CD4-positive, alpha-beta T cell treated with Interleukin-12 subunit alpha and Interleukin-12 subunit beta, for 1 hour (primary cell): Measurements from ENCODE around the gene MLH3.
A peak's percentile ranks its signal among the peaks of the same experiment; 100 is the strongest.

ENCODE experiments used
- DNase-seq: peaks from one replicate; pipeline ENCODE4 v3.0.0-alpha.2; 2020

The MLH3 gene

DNA sequence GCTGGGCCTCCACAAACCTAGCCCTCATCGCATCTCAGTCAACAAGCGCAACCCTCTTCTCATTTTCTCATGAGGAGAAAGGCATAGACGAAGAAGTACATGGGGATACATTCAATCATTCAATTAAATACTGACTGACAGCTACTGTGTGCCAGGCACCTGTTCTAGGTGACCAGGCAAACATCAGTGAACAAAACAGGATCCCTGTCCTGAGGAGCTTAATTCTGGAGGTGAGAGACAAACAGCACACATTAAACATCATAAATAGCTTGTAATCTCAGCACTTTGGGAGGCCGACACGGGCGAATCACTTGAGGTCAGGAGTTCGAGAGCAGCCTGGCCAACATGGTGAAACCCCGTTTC is 12.9 kb upstream of the MLH3 start:
- DNase-seq, result no peak

DNA sequence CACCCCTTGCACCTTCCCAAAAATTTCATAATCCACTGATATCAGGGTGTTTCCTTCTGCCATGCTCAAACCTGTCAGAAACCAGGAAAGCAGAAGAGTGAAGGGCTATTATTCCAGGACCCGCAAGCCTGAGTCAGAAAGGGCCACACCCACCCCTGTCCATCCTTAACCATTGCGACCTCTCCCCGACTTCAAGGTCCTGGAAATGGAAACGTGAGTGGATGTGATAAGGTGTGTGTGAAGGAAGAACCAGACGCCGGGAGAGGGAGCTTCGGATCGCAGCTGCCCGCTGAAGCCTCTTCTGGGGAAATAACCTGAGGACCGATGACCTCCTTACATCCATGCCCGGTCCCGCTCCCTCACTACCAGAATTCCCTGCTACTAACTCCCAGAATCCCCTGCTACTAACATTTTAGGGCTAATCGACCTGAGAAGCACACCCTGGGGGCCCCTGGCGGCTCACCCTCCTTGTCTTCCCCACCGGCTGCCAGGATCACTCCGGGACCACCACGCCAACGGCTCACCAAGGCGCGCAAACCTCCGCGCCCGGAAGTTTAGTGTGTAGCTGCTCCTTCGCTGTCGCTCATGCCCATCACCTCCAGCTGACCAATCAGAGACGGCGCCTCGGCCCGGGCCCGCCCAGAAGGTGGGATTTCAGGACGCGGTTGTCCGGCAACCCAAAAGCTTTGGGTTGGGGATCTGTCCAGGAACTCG is 12.4 kb upstream of the MLH3 start, which contains the start of gene ACYP1:
TSS of gene ACYP1 (minus strand) at position 534 of the 714 bp plus-strand sequence. CDS start at position 63, 471 bp downstream.
- peak; percentile 91 for DNase-seq

DNA sequence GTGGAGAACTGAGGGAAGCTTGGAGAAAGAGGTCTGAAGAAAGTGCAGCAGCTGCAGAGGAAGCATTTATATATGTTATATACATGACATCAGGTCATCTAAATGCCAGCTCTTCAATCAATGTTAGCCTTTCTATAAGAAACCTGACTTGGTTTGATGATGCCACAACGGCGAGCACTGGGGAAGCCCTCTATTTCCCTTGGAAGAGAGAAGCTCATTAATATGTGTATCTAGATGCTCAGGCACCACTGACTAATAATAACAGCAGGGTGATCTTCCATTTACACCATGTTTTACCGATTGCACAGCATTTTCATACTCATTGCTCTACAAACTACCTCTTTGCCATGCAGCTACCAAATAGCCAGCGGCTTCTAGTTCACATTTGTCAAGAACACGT is 11.7 kb upstream of the MLH3 start:
- no peak for DNase-seq

DNA sequence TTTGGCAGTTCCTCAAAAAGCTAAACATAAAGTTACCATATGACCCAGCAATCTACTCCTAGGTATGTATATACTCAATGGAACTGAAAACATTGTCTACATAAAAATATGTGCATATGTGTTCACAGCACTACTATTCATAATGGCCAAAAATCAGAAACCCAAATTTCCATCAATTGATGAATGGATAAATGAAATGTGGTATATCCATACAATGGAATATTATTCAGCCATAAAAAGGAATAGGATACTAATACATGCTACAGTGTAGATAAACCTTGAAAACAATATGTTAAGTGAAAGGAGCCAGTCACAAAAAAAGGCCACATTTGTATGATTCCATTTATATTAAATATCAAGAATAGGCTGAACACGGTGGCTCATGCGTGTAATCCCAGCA is 9.2 kb upstream of the MLH3 start:
- no peak for DNase-seq

DNA sequence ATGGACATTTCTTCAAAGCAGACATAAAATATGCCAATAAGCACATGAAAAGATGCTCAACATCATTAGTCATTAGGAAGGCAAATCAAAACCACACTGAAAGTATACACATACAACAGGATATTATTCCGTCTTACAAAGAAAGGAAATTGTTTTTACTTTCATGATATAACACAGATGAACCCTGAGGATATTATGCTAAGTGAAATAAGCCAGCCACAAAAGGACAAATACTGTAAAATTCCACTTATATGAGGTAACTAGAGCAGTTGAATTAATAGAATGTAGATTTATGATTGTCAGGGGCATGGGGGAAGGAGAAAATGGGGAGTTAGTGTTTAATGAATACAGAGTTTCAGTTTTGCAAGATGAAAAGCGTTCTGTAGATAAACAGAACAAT is 8.4 kb upstream of the MLH3 start:
- no peak for DNase-seq

DNA sequence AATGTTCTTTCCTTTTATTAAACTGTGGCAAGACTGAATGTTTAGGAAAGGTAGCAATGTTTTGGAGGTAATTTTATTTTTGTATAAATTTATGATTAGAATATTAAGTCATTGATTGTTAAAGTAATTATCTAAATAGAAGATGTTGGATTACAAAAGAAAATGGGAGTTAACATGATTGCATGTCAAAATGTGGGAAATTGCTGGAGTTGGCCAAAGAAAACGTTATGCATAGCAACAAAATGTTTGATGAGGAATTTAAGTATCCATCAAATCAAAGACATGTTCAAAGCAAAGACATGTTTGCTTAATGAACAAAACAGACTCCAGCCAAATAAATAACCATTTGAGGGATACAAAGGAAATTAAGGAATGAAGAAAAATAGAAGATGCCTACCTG is 3.2 kb upstream of the MLH3 start:
- no peak for DNase-seq

DNA sequence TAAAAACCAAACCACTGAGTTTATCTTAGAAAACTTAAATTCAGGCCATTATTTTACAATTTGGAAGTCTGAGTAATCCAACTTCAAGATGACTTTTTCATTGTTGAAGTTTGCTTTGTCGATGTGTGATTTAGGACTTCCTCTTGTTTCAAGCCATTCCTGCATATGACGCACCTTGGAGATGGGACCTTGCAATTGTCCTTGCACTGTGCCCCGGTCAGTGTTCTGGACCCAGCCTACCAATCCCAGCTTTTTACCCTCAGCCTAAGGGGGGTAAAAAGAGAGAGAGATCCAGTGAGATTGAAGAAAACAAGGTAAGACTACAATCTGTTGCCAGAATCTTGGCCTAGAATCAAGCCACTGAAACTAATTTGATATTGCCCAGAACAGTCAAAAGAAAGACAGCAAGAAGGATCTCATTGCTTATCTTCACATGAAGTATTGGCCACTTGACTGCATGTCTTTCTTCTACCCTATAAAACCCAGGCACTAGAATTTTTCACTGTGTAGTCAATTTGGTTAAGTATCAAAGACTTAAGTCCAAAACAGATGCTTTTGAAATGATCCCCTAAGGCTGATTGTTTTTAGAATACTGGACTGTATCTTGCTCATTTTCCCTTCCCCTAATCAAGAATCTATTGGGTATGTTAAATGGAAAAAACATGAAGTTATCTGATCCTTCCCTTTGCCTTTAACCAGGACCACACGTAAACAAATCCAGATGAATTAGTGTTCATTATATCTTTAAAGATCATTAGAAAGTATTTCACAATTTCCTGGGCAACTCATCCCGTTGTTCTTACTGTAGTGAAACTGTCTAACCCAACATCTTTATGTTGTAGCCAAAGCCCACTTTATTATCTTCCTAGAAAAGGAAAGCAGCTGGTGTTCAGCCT is 2.4 kb upstream of the MLH3 start:
- DNase-seq, result no peak

DNA sequence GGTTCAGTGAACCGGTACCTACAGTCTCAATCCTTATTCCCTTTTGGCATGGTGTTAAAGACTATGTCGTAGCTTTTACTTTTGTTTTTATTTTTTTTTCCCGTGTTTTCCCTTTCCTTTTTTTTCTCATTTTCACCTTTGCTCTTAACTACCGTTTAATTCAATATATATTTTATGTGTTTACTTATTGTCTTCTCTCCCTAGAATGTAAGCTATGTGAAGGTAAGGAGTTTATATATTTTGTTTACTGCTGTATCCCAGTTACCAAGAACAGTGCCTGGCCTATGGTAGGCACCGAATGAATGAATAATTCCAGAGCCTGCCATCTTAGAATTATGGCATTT is 261 bp upstream of the MLH3 start:
- DNase-seq, result no peak

DNA sequence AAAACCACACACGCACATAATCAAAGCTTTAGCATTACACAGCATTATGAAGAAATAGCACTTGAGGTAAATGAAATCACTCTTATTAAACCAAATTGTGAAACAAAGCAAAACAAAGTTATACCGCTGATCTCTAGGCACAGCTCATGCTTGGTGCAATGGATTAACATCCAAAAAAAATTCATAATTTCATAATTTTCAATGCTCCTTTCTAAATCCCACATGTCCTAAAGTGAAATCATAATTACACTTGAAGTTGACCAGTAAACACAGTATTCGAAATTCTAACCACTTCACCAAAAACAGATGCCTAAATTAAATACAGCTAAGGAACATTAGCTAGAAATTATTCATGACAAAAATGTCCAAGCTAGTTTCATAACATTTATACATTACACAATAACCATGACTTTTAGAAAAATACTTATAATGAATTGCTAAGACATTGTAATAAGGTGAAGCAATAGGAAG is 1.5 kb downstream of the MLH3 start:
- no peak for DNase-seq

DNA sequence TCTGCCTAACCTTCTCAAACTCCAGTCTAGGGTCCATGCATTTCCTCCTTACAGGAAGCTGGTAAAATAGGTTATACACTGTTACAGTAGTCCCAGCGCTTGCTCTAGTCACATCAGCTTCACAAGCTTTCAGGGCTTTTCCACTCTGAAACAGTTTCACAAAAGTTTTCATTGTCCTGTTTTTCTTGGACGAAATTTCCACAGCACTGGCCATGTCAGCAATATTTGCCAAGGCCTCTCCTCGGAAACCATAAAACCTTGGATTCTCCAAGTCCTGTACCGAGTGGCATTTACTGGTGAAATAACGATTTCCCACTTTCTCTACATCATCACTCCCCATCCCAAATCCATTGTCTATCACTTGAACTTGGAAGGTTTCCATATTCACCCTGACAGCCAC is 2.1 kb downstream of the MLH3 start:
- no peak for DNase-seq

DNA sequence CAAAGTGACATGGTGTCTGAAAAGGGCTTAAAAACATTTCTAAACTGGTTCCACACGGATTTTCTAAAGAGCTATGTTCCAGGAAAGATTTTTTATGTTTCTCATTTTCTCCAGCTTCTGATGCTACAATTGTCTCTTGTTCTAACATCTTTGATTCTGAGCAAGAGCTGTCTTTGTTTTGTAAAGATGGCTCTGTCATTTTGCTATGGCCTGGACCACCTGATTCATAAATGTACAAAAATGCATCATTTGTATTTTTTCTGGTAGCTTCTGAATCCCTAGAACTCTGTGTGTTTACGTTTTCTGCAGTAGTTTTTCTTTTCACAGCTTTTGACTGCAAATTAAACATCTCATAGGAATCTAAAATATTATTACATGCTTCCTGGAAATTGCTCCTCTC is 3.2 kb downstream of the MLH3 start:
- DNase-seq, result no peak

DNA sequence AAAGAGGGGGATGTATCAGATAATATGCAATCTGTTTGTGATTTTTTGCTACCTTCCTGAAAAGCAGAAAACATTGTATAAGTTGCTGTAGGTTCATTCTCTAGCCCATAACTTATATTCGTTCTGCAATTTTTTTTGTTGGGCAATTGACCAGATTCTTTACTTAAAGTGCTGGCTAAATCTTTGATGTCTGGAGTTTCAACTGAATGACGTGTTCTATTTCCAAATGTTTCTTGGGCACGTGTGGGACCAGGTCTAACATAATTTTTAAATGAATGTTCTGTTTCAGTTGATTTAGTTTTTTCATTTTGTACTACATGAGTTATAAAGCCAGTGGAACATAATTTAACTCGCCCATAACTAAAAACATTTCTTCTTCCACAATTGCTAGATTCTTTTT is 3.8 kb downstream of the MLH3 start:
- no peak for DNase-seq

DNA sequence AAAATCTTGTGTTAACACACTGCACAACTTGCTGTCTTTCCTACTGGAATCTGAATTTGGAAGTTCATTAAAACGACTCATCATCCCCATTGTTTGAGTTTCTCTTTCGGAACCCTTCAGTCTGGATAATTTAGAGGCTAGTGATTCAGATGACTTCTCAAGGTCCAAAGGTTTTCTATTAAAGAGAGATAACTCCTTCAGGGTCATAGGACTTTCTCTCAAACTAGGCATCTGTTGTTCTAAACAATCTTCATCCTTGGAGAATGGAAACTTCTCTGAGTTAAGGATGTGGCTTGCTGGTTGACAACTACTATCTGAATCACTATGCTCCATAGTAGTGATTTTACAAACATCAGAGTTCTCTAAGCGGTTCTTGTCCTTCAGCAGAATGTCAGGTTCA is 4.4 kb downstream of the MLH3 start:
- DNase-seq, result no peak

DNA sequence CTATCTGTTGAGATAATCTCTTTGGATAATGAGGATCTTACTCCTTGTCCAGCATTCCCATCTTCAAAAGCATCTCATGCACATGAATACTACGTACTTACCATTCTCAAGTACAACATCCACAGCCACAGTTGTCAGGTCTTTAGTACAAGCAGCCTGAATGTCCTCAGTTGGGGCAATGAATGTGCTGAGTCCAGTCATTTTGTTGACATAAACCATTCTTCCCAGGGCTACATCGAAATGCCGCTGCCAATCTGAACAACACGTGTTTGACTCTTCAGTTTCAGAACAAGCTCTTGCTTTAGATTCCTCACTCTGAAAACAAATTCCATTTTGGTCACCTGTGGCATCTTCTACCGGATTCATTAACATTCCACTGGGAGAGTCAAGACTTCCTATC is 5.0 kb downstream of the MLH3 start:
- DNase-seq, result no peak

DNA sequence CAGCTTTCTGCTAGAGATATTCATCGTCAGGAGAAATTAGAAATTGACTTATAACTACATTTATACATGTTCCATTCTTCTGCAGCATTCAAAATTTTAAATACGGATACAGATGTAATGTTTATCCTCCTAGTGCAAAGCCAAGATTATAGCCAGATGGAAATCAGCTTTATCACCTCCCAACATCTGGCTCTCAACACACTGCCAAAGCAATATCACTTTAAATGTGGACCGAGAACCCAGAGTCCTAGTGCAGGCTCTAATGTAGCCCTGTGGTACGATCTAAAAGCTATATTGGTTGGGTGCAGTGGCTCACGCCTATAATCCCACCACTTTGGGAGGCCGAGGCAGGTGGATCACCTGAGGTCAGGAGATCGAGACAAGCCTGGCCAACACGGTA is 6.5 kb downstream of the MLH3 start:
- no peak for DNase-seq

DNA sequence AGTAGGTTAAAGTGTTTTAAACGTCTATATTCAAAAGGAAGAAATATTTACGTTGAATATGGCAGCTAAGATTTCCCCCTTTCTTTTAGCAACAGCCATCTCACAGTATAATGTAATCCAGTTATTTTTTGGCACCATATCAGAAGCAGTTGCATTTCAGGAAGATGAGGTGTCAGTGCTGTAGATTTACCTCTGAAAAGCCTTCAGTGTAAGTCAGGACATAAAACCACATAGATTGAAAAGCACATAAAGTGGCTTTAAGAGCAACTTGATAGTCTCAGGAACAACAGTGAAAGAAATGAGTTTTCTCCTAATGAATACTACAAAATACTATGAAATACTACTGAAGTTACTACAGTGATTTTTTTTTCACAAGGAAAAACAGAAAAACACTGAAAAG is 6.9 kb downstream of the MLH3 start:
- DNase-seq, result no peak

DNA sequence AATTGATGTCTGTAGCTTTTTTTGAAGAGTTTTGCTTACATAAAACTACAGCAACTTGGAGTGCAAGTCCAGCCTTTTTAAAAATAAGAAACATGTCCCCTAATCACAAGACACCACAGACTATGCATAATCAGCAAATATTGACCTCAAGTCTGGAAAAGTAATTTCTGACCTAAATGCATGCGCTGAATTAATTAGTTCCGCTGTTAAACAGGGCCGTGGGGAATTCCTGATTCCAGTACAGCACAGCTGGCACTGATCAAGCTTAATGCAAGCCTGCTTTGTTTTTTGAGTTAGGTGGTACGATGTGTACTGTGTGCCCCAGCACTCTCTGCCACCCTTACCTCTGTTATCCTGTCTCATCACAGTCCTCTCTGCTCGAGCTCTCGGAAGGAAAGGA is 9.2 kb downstream of the MLH3 start:
- DNase-seq, result no peak

DNA sequence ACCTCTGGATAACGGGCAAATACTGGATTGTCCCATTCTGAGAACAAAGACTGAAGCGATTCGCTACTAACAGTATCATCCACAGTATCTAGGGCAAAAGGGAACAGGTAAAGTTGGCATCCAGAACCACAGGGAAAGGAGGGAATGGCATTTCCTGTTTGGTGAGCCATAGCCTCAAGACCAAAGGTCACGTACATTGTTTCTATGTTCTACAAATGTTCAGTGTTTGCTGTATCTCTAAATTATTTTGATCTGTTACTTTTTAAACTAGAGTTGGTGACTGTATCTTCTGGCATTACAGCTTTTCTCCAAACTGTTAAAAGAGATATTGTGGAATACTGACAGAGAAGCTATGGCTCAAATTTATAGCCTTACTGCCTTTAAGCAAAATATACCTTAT is 9.7 kb downstream of the MLH3 start:
- no peak for DNase-seq

DNA sequence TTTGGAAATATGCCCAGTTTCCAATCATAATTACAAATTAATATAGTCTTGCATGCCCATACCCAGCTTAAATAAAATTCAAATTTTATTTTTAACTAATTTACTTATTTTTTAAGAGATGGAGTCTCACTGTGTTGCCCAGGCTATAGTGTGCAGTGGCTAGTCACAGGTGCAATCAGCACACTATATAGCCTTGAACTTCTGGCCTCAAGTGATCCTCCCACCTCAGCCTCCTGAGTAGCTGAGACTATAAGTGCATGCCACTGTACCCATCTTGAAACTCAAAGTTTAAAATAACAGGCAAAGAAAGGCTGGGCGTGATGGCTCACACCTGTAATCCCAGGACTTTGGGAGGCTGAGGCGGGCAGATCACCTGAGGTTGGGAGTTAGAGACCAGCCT is 10.3 kb downstream of the MLH3 start:
- DNase-seq, result no peak

DNA sequence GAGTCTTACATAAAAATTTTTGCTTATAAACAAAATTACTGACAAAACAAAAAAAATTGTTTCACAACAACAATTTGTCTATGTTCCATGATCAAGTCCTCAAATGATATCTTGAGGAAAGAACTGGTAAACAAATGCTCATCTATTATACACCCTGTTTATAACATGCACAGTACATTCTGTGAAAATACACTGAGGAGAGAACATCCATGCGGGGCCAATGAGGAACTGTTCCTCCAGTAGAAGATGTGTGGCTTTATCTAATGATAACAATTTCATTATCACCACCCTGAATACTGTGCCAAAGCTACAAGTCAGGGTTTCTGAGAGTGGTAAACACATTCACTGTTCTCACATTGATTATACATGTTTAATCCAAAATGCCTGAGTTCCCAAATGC is 10.8 kb downstream of the MLH3 start:
- DNase-seq, result no peak

DNA sequence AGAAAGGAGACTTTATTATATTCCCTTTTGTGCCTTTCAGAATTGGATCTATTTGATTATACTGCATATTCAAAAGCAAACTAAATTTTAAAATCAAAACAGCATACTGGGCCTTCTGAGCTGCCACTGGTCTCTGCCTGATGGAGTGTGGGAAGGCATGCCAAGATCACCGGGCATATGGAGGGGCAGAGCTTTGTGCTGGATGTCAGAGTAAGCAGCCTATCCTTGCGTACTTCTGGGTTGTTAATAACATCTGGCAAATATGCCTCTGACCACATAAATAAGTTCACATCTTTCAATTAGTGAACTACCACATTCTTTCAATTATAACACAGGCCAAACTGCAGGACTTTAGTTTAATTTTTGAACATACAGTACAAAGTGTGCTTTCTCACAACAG is 18.3 kb downstream of the MLH3 start:
- DNase-seq, result no peak

DNA sequence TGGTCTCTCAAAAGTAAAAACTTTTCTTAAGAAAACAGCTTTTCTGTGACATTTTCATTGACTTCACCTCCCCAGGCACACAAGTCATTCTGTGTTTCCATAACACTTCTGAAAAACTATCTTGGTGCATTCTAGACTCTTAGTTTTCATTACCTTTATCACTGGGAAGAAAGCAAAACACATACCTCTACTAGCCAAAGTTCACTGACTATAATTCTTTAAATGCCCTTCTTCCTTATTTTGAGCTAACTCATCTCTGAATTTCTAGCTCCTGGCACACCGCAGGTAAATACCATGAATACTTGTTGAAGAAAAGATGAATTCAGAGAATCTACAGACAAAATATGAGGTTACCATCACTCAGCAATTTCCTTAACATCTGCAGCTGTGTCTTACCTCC is 21.1 kb downstream of the MLH3 start:
- DNase-seq, result no peak

DNA sequence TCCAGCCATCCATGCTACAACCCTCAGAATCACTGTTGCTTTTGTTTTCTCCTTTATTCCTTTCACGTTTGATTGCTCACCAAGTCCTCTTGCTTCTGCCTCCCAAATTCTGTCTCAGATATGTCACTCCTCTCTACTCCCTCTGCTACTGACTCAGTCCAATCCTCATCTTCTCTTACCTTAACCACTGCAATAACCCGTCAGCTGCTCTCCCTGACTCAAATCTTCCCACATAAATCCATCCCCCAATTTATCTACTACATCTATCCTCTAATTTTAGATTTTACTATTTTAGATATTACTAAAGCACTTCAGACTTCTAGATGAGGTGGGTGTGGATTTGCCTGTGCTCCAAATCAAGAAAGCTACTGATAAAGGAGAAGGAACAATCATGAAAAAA is 25.4 kb downstream of the MLH3 start:
- no peak for DNase-seq

DNA sequence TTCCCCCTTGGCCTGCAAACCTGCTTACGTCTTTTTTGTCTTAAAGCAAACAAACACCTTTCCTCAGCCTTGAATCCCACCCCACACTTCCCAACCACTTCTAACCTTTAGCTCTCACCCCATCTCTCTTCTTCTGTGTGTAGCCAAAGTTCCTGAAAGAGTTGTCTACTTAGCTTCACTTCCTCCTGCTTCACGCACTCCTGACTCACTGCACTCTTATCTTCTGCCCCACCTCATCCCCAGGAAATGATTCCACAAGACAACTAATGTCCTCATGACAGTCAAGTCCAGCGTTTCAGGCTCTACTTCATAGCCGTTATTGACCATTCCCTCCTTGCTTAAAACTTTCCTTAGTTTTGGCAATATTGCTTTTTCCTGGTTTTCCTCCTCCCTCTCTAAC is 26.2 kb downstream of the MLH3 start:
- no peak for DNase-seq

DNA sequence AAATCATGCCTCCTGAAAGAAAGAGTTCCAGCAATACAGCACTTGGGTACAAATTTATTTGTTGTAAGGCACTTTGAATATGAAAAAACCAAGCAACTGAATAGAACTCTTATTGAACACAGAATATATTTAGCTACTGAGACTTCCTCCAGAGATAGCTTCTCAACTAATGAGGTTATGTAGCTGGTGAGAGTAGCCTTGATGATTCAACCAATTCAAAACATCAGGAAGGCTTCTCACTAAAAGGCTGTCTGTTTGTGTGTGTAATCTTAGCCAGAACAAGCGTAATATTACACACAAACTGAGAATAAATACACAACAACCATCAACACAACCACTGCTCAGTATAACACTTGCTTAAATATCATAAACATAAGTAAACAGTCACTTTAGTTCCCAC is 28.2 kb downstream of the MLH3 start:
- no peak for DNase-seq
